Activated naive CD4-positive, alpha-beta T cell treated with anti-CD3 and anti-CD28 coated beads, Interleukin-2, amount 50 U/mL, for 24 hours (primary cell): ENCODE measurements around the gene PTGER3.

Experiments used
- H3K27ac Mint-ChIP-seq: one replicate; pipeline ENCODE4 v1.8.0; 2021; ENCODE audit warnings: mild to moderate bottlenecking, mixed read lengths
- H3K27me3 Mint-ChIP-seq: one replicate; pipeline ENCODE4 v1.8.0; 2021; ENCODE audit warnings: mixed read lengths
- H3K36me3 Mint-ChIP-seq: one replicate; pipeline ENCODE4 v1.8.0; 2021; ENCODE audit warnings: mixed read lengths
- H3K4me1 Mint-ChIP-seq: one replicate; pipeline ENCODE4 v1.8.0; 2021; ENCODE audit warnings: mixed read lengths
- H3K4me3 Mint-ChIP-seq: one replicate; pipeline ENCODE4 v1.8.0; 2021; ENCODE audit warnings: mild to moderate bottlenecking, mixed read lengths
- H3K9me3 Mint-ChIP-seq: one replicate; pipeline ENCODE4 v1.8.0; 2021; ENCODE audit warnings: mixed read lengths

The PTGER3 gene

GRCh38 chr1:71037829-71038620, 9.6 kb downstream of the PTGER3 start:
- Mint-ChIP-seq H3K4me3 (no peak overlapping the region), H3K4me1 (no peaks in the 10 kb centered on the region), H3K27ac (no peak overlapping the region), H3K36me3 (no peaks in the 10 kb centered on the region), H3K9me3 (no peaks in the 10 kb centered on the region), H3K27me3 (peaks cover 25% of the 10 kb centered on the region)

GRCh38 chr1:71037066-71037465, 10.6 kb downstream of the PTGER3 start:
- H3K27ac Mint-ChIP-seq: no peak overlapping the region
- no peaks in the 10 kb centered on the region for H3K36me3 Mint-ChIP-seq
- no peak overlapping the region for H3K4me3 Mint-ChIP-seq
- no peaks in the 10 kb centered on the region for H3K4me1 Mint-ChIP-seq
- H3K27me3 Mint-ChIP-seq: peaks cover 27% of the 10 kb centered on the region
- no peaks in the 10 kb centered on the region for H3K9me3 Mint-ChIP-seq

- no peak overlapping the region for H3K4me3 Mint-ChIP-seq
- no peak overlapping the region for H3K27ac Mint-ChIP-seq
- no peaks in the 10 kb centered on the region for H3K4me1 Mint-ChIP-seq
- no peaks in the 10 kb centered on the region for H3K9me3 Mint-ChIP-seq
- H3K27me3 Mint-ChIP-seq: peaks cover 18% of the 10 kb centered on the region
- H3K36me3 Mint-ChIP-seq: no peaks in the 10 kb centered on the region
Measured at GRCh38 chr1:71033136-71033535, 14.5 kb downstream of the PTGER3 start.

GRCh38 chr1:71031426-71031825, 16.2 kb downstream of the PTGER3 start:
- H3K27ac Mint-ChIP-seq: no peak overlapping the region
- no peaks in the 10 kb centered on the region for H3K9me3 Mint-ChIP-seq
- no peaks in the 10 kb centered on the region for H3K36me3 Mint-ChIP-seq
- no peaks in the 10 kb centered on the region for H3K4me1 Mint-ChIP-seq
- peaks cover 13% of the 10 kb centered on the region for H3K27me3 Mint-ChIP-seq
- no peak overlapping the region for H3K4me3 Mint-ChIP-seq

- no peaks in the 10 kb centered on the region for H3K9me3 Mint-ChIP-seq
- no peak overlapping the region for H3K4me3 Mint-ChIP-seq
- no peak overlapping the region for H3K27ac Mint-ChIP-seq
- no peaks in the 10 kb centered on the region for H3K4me1 Mint-ChIP-seq
- H3K27me3 Mint-ChIP-seq: peaks cover 7% of the 10 kb centered on the region
- H3K36me3 Mint-ChIP-seq: no peaks in the 10 kb centered on the region
Measured at GRCh38 chr1:71030026-71030425, 17.6 kb downstream of the PTGER3 start.

- Mint-ChIP-seq H3K4me3 (no peak overlapping the region), H3K27ac (no peak overlapping the region), H3K9me3 (no peaks in the 10 kb centered on the region), H3K27me3 (peaks cover 7% of the 10 kb centered on the region), H3K36me3 (no peaks in the 10 kb centered on the region), H3K4me1 (no peaks in the 10 kb centered on the region)
Measured at GRCh38 chr1:71028981-71029380, 18.6 kb downstream of the PTGER3 start.

GRCh38 chr1:71027991-71028390, 19.6 kb downstream of the PTGER3 start:
- Mint-ChIP-seq H3K4me3 (no peak overlapping the region), H3K9me3 (no peaks in the 10 kb centered on the region), H3K4me1 (no peaks in the 10 kb centered on the region), H3K36me3 (no peaks in the 10 kb centered on the region), H3K27ac (no peak overlapping the region), H3K27me3 (peaks cover 7% of the 10 kb centered on the region)

GRCh38 chr1:71026093-71026492, 21.5 kb downstream of the PTGER3 start:
- H3K27me3 Mint-ChIP-seq: peaks cover 5% of the 10 kb centered on the region
- no peak overlapping the region for H3K27ac Mint-ChIP-seq
- no peaks in the 10 kb centered on the region for H3K4me1 Mint-ChIP-seq
- no peaks in the 10 kb centered on the region for H3K9me3 Mint-ChIP-seq
- H3K36me3 Mint-ChIP-seq: no peaks in the 10 kb centered on the region
- no peak overlapping the region for H3K4me3 Mint-ChIP-seq

- Mint-ChIP-seq H3K36me3 (no peaks in the 10 kb centered on the region), H3K27ac (no peak overlapping the region), H3K9me3 (no peaks in the 10 kb centered on the region)
Measured at GRCh38 chr1:71023515-71023914, 24.1 kb downstream of the PTGER3 start.

GRCh38 chr1:71019233-71019969, 28.2 kb downstream of the PTGER3 start:
- no peaks in the 10 kb centered on the region for H3K4me1 Mint-ChIP-seq
- H3K27ac Mint-ChIP-seq: no peak overlapping the region
- H3K4me3 Mint-ChIP-seq: no peak overlapping the region
- H3K9me3 Mint-ChIP-seq: no peaks in the 10 kb centered on the region
- H3K27me3 Mint-ChIP-seq: peaks cover 2% of the 10 kb centered on the region
- H3K36me3 Mint-ChIP-seq: no peaks in the 10 kb centered on the region

More at GRCh38 chr1:71023515-71023914, 24.1 kb downstream of the PTGER3 start:
- Mint-ChIP-seq H3K27me3 (peaks cover 2% of the 10 kb centered on the region), H3K4me3 (no peak overlapping the region), H3K4me1 (no peaks in the 10 kb centered on the region)

- H3K27me3 Mint-ChIP-seq: peaks cover 2% of the 10 kb centered on the region
- H3K27ac Mint-ChIP-seq: no peak overlapping the region
- H3K36me3 Mint-ChIP-seq: no peaks in the 10 kb centered on the region
- no peaks in the 10 kb centered on the region for H3K4me1 Mint-ChIP-seq
- H3K4me3 Mint-ChIP-seq: no peak overlapping the region
- H3K9me3 Mint-ChIP-seq: no peaks in the 10 kb centered on the region
Measured at GRCh38 chr1:71018791-71019190, 28.8 kb downstream of the PTGER3 start.

- H3K27me3 Mint-ChIP-seq: peaks cover 2% of the 10 kb centered on the region
- H3K9me3 Mint-ChIP-seq: no peaks in the 10 kb centered on the region
- H3K4me3 Mint-ChIP-seq: no peak overlapping the region
- H3K4me1 Mint-ChIP-seq: no peaks in the 10 kb centered on the region
- H3K27ac Mint-ChIP-seq: no peak overlapping the region
- no peaks in the 10 kb centered on the region for H3K36me3 Mint-ChIP-seq
Measured at GRCh38 chr1:71015745-71016144, 31.9 kb downstream of the PTGER3 start.

GRCh38 chr1:71014178-71014579, 33.4 kb downstream of the PTGER3 start:
- Mint-ChIP-seq H3K4me3 (no peak overlapping the region), H3K27ac (no peak overlapping the region), H3K9me3 (no peaks in the 10 kb centered on the region), H3K27me3 (peaks cover 2% of the 10 kb centered on the region), H3K4me1 (no peaks in the 10 kb centered on the region), H3K36me3 (no peaks in the 10 kb centered on the region)

- Mint-ChIP-seq H3K27me3 (peaks cover 19% of the 10 kb centered on the region), H3K4me1 (no peaks in the 10 kb centered on the region), H3K9me3 (no peaks in the 10 kb centered on the region), H3K27ac (no peak overlapping the region), H3K4me3 (no peak overlapping the region), H3K36me3 (no peaks in the 10 kb centered on the region)
Measured at GRCh38 chr1:71002709-71003475, 44.7 kb downstream of the PTGER3 start.

GRCh38 chr1:71001624-71002023, 46.0 kb downstream of the PTGER3 start:
- Mint-ChIP-seq H3K4me1 (no peaks in the 10 kb centered on the region), H3K27ac (no peak overlapping the region)

GRCh38 chr1:70997793-70998192, 49.8 kb downstream of the PTGER3 start:
- Mint-ChIP-seq H3K9me3 (no peaks in the 10 kb centered on the region), H3K4me1 (no peaks in the 10 kb centered on the region), H3K36me3 (no peaks in the 10 kb centered on the region), H3K27ac (no peak overlapping the region), H3K4me3 (no peak overlapping the region), H3K27me3 (peaks cover 15% of the 10 kb centered on the region)

More at GRCh38 chr1:71001624-71002023, 46.0 kb downstream of the PTGER3 start:
- Mint-ChIP-seq H3K4me3 (no peak overlapping the region), H3K27me3 (peaks cover 16% of the 10 kb centered on the region), H3K36me3 (no peaks in the 10 kb centered on the region), H3K9me3 (no peaks in the 10 kb centered on the region)
